ENCODE results near the gene HACD2. TPM values are rescaled to one million over a fixed set of nuclear protein-coding genes. Genes with fewer than 3 reads are reported as not detected.

HACD2 gene
- total RNA-seq, 1 experiment from 2014 or later, result 43.8 TPM

- BruUV-seq (replicated peaks), result no TSS peak
- Histone ChIP-seq H3K9me3 (ENCODE audit: low read length) (no peaks in the 10 kb centered on the region), H3K4me2 (ENCODE audit: low read length) (no peak overlapping the region), H3K27me3 (ENCODE audit: low read length) (no peaks in the 10 kb centered on the region), H3K9ac (ENCODE audit: low read length) (no peak overlapping the region), H3K4me3 (ENCODE audit: low read length) (no peak overlapping the region), H3K4me1 (ENCODE audit: insufficient read depth, low read length) (no peaks in the 10 kb centered on the region), H4K20me1 (ENCODE audit: low read length) (peaks cover 3% of the 10 kb centered on the region; the same call in 1 of the 2 replicates), H3K9me2 (replicated peaks; ENCODE audit: low read length) (no peaks in the 10 kb centered on the region), H3F3A (ENCODE audit: low read length, unreplicated experiment) (peaks cover 4% of the 10 kb centered on the region), H3K36me3 (ENCODE audit: low read depth, low read length) (peaks cover 15% of the 10 kb centered on the region; the same call in 1 of the 2 replicates), H3K27ac (ENCODE audit: low read length) (no peak overlapping the region), H2AFZ (ENCODE audit: low read length) (no peak overlapping the region), H3K79me2 (ENCODE audit: low read length) (peaks cover 9% of the 10 kb centered on the region; the same call in 1 of the 2 replicates)
- ATAC-seq (no peak), DNase-seq (no peak)
- CTCF ChIA-PET, result interaction anchor here (0.6 kb wide), 1 partner anchor 1960 kb away, joined by 3 read pairs; no protein-coding TSS in a partner anchor
- no peak for TF ChIP-seq EZH2 (IDR thresholded peaks at IDR 0.05; ENCODE audit: low read length, unreplicated experiment)
- no peak for TF ChIP-seq CTCF (conservative IDR thresholded peaks at IDR 0.05; ENCODE audit: low read depth, low read length)
- no peak for TF ChIP-seq EZH2phosphoT487 (IDR thresholded peaks at IDR 0.05; ENCODE audit: borderline replicate concordance, low read length)
- intact Hi-C loops (cut with micrococcal nuclease), result no loop called here
- POLR2A ChIA-PET (ENCODE audit: unreplicated experiment), result no interaction called here
These were observed 32.1 kb downstream of the HACD2 start for GRCh38 chr3:123552768-123553167.

- H3K79me2 ChIP-seq (ENCODE audit: low read length), result peaks cover 9% of the 10 kb centered on the region; the same call in 1 of the 2 replicates
- H3K9me3 ChIP-seq (ENCODE audit: low read length), result no peaks in the 10 kb centered on the region
- peak; percentile 63 for DNase-seq
- peaks cover 13% of the 10 kb centered on the region; the same call in 1 of the 2 replicates for H3K36me3 ChIP-seq (ENCODE audit: low read depth, low read length)
- peak; percentile 76 for ATAC-seq
- H2AFZ ChIP-seq (ENCODE audit: low read length), result no peak overlapping the region
- TF ChIP-seq EZH2phosphoT487 (IDR thresholded peaks at IDR 0.05; ENCODE audit: borderline replicate concordance, low read length) (no peak), EZH2 (IDR thresholded peaks at IDR 0.05; ENCODE audit: low read length, unreplicated experiment) (no peak), CTCF (conservative IDR thresholded peaks at IDR 0.05; ENCODE audit: low read depth, low read length) (peak; percentile 89)
- H4K20me1 ChIP-seq (ENCODE audit: low read length), result peaks cover 3% of the 10 kb centered on the region; the same call in 1 of the 2 replicates
- peaks cover 4% of the 10 kb centered on the region for H3F3A ChIP-seq (ENCODE audit: low read length, unreplicated experiment)
- no peak overlapping the region for H3K4me3 ChIP-seq (ENCODE audit: low read length)
- H3K27me3 ChIP-seq (ENCODE audit: low read length), result no peaks in the 10 kb centered on the region
- no peak overlapping the region for H3K27ac ChIP-seq (ENCODE audit: low read length)
- CTCF ChIA-PET, result interaction anchor here (0.6 kb wide), 2 partner anchors 154 to 1959 kb away, joined by 3 read pairs; no protein-coding TSS in a partner anchor
- BruUV-seq (replicated peaks), result no TSS peak
- POLR2A ChIA-PET (ENCODE audit: unreplicated experiment), result no interaction called here
- intact Hi-C loops (cut with micrococcal nuclease), result no loop called here
- 0 out of 2 replicates have a peak, but pooled peaks cover 1% of the 10 kb centered on the region for H3K4me1 ChIP-seq (ENCODE audit: insufficient read depth, low read length)
- no peak overlapping the region for H3K9ac ChIP-seq (ENCODE audit: low read length)
- H3K9me2 ChIP-seq (replicated peaks; ENCODE audit: low read length), result no peaks in the 10 kb centered on the region
- H3K4me2 ChIP-seq (ENCODE audit: low read length), result no peak overlapping the region
These were observed 32.6 kb downstream of the HACD2 start for GRCh38 chr3:123552095-123552714.

- CTCF ChIA-PET, result no interaction called here
- Histone ChIP-seq H3K36me3 (ENCODE audit: low read depth, low read length) (peaks cover 9% of the 10 kb centered on the region; the same call in 1 of the 2 replicates), H3K4me1 (ENCODE audit: insufficient read depth, low read length) (peaks cover 13% of the 10 kb centered on the region), H3K27me3 (ENCODE audit: low read length) (no peaks in the 10 kb centered on the region), H3K79me2 (ENCODE audit: low read length) (no peaks in the 10 kb centered on the region), H3K9me2 (replicated peaks; ENCODE audit: low read length) (no peaks in the 10 kb centered on the region), H3K4me2 (ENCODE audit: low read length) (no peak overlapping the region), H4K20me1 (ENCODE audit: low read length) (peaks cover 3% of the 10 kb centered on the region; the same call in 1 of the 2 replicates), H3K4me3 (ENCODE audit: low read length) (no peak overlapping the region), H3K9ac (ENCODE audit: low read length) (no peak overlapping the region), H3F3A (ENCODE audit: low read length, unreplicated experiment) (peaks cover 4% of the 10 kb centered on the region), H3K27ac (ENCODE audit: low read length) (no peak overlapping the region), H2AFZ (ENCODE audit: low read length) (no peak overlapping the region), H3K9me3 (ENCODE audit: low read length) (no peaks in the 10 kb centered on the region)
- intact Hi-C loops (cut with micrococcal nuclease), result no loop called here
- TF ChIP-seq CTCF (conservative IDR thresholded peaks at IDR 0.05; ENCODE audit: low read depth, low read length) (no peak), EZH2 (IDR thresholded peaks at IDR 0.05; ENCODE audit: low read length, unreplicated experiment) (no peak), EZH2phosphoT487 (IDR thresholded peaks at IDR 0.05; ENCODE audit: borderline replicate concordance, low read length) (no peak)
- DNase-seq, result no peak
- no TSS peak for BruUV-seq (replicated peaks)
- no peak for ATAC-seq
- POLR2A ChIA-PET (ENCODE audit: unreplicated experiment), result no interaction called here
These were observed 36.9 kb downstream of the HACD2 start for GRCh38 chr3:123547881-123548519.
